ENCODE results near the gene PHC2. TPM values are rescaled to one million over a fixed set of nuclear protein-coding genes. Genes with fewer than 3 reads are reported as not detected.

PHC2 gene
- total and polyA plus RNA-seq, 2 of the 13 experiments (the other 11 are each of a cell fraction or from before 2014, with no cell fraction given): 52.5 to 84.9 TPM

DNA sequence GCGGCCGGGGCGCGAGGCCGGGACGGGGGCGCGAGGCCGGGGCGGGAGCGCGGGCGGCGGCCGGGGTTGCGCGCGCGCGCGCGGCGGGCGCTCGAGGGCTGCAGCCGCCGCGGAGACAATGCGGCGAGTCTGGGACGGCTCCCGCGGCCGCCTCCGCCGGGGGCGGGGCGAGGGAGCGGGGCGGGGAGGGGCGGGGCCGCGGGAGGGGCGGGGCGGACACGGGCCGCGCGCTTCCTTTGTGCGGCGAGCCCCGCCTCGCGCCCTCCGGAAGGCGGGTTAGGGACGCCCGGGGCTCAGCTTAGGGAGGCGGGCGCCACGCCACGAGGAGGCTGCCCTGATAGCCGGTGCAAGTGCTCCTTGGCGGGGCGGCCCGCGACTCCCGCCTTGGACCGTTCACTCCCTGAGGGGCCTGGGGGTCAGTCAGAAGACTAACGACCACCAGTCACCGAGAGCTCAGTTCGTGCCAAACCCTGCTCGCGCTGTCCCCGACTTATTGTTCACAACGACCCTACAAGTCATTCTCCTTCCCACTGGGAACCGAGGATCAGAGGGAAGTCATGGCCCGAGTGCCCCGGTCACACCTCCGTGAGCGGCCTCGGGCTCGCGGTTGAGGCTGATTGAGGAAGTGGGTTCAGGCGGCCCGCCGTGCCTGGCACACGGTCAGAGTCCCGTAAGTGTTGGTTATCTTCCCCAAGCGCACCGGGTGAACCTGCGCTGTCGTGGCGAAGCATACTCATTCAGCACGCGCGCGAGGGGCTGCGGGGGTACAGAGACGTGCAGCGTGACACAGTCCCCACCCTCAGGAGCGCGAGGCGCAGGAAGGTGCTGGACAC is 80.9 kb downstream of the PHC2 start (continued):
- TF ChIP-seq ZNF747 (CRISPR knock-in tag; IDR thresholded peaks at IDR 0.05; ENCODE audit: borderline replicate concordance): peak; percentile 89; the same call in 1 of the 2 replicates
- no peak for TF ChIP-seq HMG20B (CRISPR knock-in tag; conservative IDR thresholded peaks at IDR 0.05)
- TF ChIP-seq, protein P1, sequence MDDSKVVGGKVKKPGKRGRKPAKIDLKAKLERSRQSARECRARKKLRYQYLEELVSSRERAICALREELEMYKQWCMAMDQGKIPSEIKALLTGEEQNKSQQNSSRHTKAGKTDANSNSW (CRISPR knock-in tag; IDR thresholded peaks at IDR 0.05; ENCODE audit: borderline replicate concordance): no peak
- TF ChIP-seq ZNF207 (IDR thresholded peaks at IDR 0.05; ENCODE audit: borderline replicate concordance): no peak
- TF ChIP-seq CREB1 (IDR thresholded peaks at IDR 0.05): no peak
- 0 out of 2 replicates have a peak, but pooled peaks have one; percentile 17 for TF ChIP-seq CREB1 (CRISPR knock-in tag; IDR thresholded peaks at IDR 0.05)
- no peak for TF ChIP-seq HMG20A (CRISPR knock-in tag; IDR thresholded peaks at IDR 0.05; ENCODE audit: borderline replicate concordance)
- peak; percentile 75; the same call in 1 of the 2 replicates for TF ChIP-seq ERF (CRISPR knock-in tag; IDR thresholded peaks at IDR 0.05)
- TF ChIP-seq, protein P2, sequence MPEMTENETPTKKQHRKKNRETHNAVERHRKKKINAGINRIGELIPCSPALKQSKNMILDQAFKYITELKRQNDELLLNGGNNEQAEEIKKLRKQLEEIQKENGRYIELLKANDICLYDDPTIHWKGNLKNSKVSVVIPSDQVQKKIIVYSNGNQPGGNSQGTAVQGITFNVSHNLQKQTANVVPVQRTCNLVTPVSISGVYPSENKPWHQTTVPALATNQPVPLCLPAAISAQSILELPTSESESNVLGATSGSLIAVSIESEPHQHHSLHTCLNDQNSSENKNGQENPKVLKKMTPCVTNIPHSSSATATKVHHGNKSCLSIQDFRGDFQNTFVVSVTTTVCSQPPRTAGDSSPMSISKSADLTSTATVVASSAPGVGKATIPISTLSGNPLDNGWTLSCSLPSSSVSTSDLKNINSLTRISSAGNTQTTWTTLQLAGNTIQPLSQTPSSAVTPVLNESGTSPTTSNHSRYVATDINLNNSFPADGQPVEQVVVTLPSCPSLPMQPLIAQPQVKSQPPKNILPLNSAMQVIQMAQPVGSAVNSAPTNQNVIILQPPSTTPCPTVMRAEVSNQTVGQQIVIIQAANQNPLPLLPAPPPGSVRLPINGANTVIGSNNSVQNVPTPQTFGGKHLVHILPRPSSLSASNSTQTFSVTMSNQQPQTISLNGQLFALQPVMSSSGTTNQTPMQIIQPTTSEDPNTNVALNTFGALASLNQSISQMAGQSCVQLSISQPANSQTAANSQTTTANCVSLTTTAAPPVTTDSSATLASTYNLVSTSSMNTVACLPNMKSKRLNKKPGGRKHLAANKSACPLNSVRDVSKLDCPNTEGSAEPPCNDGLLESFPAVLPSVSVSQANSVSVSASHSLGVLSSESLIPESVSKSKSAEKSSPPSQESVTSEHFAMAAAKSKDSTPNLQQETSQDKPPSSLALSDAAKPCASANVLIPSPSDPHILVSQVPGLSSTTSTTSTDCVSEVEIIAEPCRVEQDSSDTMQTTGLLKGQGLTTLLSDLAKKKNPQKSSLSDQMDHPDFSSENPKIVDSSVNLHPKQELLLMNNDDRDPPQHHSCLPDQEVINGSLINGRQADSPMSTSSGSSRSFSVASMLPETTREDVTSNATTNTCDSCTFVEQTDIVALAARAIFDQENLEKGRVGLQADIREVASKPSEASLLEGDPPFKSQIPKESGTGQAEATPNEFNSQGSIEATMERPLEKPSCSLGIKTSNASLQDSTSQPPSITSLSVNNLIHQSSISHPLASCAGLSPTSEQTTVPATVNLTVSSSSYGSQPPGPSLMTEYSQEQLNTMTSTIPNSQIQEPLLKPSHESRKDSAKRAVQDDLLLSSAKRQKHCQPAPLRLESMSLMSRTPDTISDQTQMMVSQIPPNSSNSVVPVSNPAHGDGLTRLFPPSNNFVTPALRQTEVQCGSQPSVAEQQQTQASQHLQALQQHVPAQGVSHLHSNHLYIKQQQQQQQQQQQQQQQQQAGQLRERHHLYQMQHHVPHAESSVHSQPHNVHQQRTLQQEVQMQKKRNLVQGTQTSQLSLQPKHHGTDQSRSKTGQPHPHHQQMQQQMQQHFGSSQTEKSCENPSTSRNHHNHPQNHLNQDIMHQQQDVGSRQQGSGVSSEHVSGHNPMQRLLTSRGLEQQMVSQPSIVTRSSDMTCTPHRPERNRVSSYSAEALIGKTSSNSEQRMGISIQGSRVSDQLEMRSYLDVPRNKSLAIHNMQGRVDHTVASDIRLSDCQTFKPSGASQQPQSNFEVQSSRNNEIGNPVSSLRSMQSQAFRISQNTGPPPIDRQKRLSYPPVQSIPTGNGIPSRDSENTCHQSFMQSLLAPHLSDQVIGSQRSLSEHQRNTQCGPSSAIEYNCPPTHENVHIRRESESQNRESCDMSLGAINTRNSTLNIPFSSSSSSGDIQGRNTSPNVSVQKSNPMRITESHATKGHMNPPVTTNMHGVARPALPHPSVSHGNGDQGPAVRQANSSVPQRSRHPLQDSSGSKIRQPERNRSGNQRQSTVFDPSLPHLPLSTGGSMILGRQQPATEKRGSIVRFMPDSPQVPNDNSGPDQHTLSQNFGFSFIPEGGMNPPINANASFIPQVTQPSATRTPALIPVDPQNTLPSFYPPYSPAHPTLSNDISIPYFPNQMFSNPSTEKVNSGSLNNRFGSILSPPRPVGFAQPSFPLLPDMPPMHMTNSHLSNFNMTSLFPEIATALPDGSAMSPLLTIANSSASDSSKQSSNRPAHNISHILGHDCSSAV (CRISPR knock-in tag; IDR thresholded peaks at IDR 0.05; ENCODE audit: borderline replicate concordance): no peak
- TF ChIP-seq, protein P3, sequence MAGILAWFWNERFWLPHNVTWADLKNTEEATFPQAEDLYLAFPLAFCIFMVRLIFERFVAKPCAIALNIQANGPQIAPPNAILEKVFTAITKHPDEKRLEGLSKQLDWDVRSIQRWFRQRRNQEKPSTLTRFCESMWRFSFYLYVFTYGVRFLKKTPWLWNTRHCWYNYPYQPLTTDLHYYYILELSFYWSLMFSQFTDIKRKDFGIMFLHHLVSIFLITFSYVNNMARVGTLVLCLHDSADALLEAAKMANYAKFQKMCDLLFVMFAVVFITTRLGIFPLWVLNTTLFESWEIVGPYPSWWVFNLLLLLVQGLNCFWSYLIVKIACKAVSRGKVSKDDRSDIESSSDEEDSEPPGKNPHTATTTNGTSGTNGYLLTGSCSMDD (CRISPR knock-in tag; IDR thresholded peaks at IDR 0.05): no peak
- TF ChIP-seq KMT2B (CRISPR knock-in tag; IDR thresholded peaks at IDR 0.05): peak; percentile 47; the same call in 1 of the 2 replicates
- TF ChIP-seq ETV5 (CRISPR knock-in tag; IDR thresholded peaks at IDR 0.05; ENCODE audit: borderline replicate concordance): peak; percentile 71
- TF ChIP-seq NFE2 (CRISPR knock-in tag; IDR thresholded peaks at IDR 0.05): no peak
- peak; percentile 76; the same call in 1 of the 2 replicates for TF ChIP-seq ZNF709 (CRISPR knock-in tag; IDR thresholded peaks at IDR 0.05)
- no peak for TF ChIP-seq TCF12 (IDR thresholded peaks at IDR 0.05)
- peak; percentile 58; the same call in 1 of the 2 replicates for TF ChIP-seq TCF12 (CRISPR knock-in tag; IDR thresholded peaks at IDR 0.05)
- TF ChIP-seq, protein P4, sequence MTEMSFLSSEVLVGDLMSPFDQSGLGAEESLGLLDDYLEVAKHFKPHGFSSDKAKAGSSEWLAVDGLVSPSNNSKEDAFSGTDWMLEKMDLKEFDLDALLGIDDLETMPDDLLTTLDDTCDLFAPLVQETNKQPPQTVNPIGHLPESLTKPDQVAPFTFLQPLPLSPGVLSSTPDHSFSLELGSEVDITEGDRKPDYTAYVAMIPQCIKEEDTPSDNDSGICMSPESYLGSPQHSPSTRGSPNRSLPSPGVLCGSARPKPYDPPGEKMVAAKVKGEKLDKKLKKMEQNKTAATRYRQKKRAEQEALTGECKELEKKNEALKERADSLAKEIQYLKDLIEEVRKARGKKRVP (CRISPR knock-in tag; IDR thresholded peaks at IDR 0.05): no peak
- TF ChIP-seq ZNF768 (CRISPR knock-in tag; IDR thresholded peaks at IDR 0.05): peak; percentile 58; the same call in 1 of the 2 replicates
- TF ChIP-seq, protein P5, sequence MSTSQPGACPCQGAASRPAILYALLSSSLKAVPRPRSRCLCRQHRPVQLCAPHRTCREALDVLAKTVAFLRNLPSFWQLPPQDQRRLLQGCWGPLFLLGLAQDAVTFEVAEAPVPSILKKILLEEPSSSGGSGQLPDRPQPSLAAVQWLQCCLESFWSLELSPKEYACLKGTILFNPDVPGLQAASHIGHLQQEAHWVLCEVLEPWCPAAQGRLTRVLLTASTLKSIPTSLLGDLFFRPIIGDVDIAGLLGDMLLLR (CRISPR knock-in tag; IDR thresholded peaks at IDR 0.05): no peak

Data from HepG2 (cell line).